Ectodermal cell (in vitro differentiated cells): ENCODE measurements around the gene NFS1.
"Not testable (repeated sequence)": the region's sequence is repeated elsewhere in the genome, so short reads cannot be mapped to it uniquely, and the experiment has no call there.

Experiments
- H3K27ac ChIP-seq: 2 replicates; pipeline ENCODE4 v1.7.0; 2013; ENCODE audit warnings: mild to moderate bottlenecking, low read depth, low read length; ENCODE audit not compliant: insufficient read depth, poor library complexity, severe bottlenecking
- H3K27me3 ChIP-seq: 2 replicates; pipeline ENCODE4 v1.7.0; 2013; ENCODE audit warnings: mild to moderate bottlenecking, low read length; ENCODE audit not compliant: insufficient read depth, control insufficient read depth, poor library complexity, severe bottlenecking
- H3K36me3 ChIP-seq: one replicate; pipeline ENCODE4 v1.7.0; 2013; ENCODE audit warnings: low read length; ENCODE audit not compliant: control insufficient read depth, insufficient read depth
- H3K4me1 ChIP-seq: one replicate; pipeline ENCODE4 v1.7.0; 2013; ENCODE audit warnings: low read length; ENCODE audit not compliant: control insufficient read depth, insufficient read depth
- H3K4me3 ChIP-seq: 2 replicates; pipeline ENCODE4 v1.7.0; 2013; ENCODE audit warnings: low read depth, low read length, control low read depth; ENCODE audit not compliant: insufficient read depth
- H3K9me3 ChIP-seq: 2 replicates; pipeline ENCODE4 v1.7.0; 2013; ENCODE audit warnings: mild to moderate bottlenecking, low read length, moderate library complexity; ENCODE audit not compliant: control insufficient read depth
- WGBS, 2 experiments: methylation state at CpG; one replicate each; pipeline ENCODE4 v1.1.7; 2013; ENCODE audit warnings: missing lambda C conversion rate in 2 of 2; 5-methylcytosine and 5-hydroxymethylcytosine counted together

Gene NFS1

DNA sequence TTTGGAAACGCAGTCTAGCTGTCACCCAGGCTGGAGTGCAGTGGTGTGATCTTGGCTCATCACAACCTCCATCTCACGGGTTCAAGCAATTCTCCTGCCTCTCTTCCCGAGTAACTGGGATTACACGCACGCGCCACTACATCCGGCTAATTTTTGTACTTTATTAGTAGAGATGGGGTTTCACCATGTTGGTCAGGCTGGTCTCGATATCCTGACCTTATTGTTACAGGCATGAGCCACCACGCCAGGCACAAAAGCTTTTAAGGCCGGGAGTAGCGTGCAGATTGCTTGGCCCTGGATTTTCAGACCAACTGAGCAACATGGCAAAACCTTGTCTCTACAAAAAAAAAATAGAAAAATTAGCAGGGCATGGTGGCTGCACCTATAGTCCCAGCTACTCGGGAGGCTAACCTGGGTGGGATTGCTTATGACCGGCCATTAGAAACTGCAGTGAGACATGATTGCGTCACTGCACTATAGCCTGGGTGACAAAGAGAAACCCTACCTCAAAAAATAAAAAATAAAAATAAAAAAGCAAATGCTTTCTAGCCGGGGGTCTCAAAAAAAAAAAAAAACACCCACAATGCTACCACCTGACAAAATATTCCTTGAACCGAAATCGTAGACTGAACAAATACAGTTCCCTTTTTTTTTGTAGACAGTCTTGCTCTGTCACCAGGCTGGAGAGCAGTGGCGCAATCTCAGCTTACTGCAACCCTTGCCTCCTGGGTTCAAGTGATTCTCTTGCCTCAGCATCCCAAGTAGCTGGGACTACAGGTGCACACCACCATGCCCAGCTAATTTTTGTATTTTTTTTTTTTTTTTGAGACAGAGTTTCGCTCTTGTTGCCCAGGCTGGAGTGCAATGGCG is 27.9 kb upstream of the NFS1 start:
- no peak overlapping the region for H3K27ac ChIP-seq
- peaks cover 66% of the 10 kb centered on the region for H3K36me3 ChIP-seq
- no peak overlapping the region for H3K4me3 ChIP-seq
- 94% methylated on average over 20 of the region's 20 CpGs for WGBS, 2 experiments
- no peaks in the 10 kb centered on the region for H3K9me3 ChIP-seq
- H3K4me1 ChIP-seq = no peaks in the 10 kb centered on the region
- no peaks in the 10 kb centered on the region for H3K27me3 ChIP-seq

DNA sequence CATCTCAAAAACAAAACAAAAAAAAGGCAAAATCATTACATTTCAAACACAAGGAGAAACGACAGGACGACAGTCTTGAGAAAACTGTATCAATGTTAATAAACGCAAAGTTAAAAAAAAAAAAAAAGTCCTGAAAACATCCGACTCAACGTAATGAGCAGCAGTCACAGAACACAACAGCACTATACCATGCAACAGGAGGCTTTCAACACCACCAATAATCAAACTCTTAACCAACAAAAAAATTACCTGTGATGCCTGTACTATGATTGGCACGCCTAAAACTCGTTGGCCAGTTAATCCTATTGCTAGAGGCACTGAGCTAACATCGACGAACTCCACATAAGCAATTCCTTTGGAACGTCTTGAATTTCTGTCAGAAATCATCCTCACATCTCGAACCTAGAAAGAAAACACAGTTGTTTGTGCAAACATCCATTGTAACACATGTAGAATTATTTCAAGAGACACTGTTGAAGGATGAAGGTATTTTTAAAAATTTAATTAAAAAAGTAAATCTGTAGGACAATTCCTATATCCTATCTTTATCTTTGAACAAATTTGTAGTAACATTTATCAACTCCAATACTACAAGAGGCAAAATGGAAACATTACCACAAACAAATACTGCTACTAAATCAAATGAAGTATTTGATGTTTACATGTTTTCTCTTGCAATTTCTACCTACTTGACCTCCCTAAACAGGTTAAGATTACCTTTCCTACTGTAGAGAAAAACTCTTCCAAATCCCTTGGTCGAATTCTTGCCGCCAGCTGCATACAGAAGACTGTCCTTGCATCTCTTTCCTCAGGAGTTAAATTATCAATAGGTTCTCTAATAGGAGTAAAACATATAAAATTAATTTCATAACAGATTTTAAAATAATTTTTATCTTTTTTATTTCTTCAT is 25.4 kb upstream of the NFS1 start:
- H3K9me3 ChIP-seq = no peaks in the 10 kb centered on the region
- H3K27ac ChIP-seq = no peak overlapping the region
- peaks cover 75% of the 10 kb centered on the region for H3K36me3 ChIP-seq
- no peaks in the 10 kb centered on the region for H3K4me1 ChIP-seq
- no peak overlapping the region for H3K4me3 ChIP-seq
- WGBS, 2 experiments = 94 to 96% methylated on average over 12 to 13 of the region's 13 CpGs
- H3K27me3 ChIP-seq = no peaks in the 10 kb centered on the region

DNA sequence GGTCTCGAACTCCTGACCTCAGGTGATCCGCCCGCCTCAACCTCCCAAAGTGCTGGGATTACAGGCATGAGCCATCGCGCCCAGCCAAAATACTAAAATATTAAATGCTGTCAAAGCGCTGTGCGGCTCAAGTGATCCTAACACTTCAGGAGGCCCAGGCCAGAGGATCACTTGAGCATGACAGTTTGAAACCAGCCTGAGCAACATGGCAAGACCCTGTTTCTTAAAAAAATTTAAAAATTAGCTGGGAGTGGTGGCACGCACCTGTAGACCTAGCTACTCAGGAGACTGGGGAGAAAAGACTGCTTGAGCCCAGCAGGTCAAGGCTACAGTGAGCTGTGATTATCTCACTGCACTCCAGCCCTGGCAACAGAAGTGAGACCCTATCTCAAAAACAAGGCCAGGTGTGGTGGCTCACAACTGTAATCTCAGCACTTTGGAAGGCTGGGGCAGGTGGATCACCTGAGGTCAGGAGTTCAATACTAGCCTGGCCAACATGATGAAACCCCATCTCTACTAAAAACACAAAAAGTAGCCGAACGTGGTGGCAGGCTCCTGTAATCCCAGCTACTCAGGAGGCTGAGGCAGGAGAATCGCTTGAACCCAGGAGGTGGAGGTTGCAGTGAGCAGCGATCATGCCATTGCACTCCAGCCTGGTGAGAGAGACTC is 24.6 kb upstream of the NFS1 start:
- H3K9me3 ChIP-seq, H3K27me3 ChIP-seq, H3K4me3 ChIP-seq, H3K4me1 ChIP-seq, H3K27ac ChIP-seq: not testable (repeated sequence)
- 94 to 95% methylated on average over 12 of the region's 12 CpGs for WGBS, 2 experiments
- H3K36me3 ChIP-seq = peaks cover 77% of the 10 kb centered on the region

DNA sequence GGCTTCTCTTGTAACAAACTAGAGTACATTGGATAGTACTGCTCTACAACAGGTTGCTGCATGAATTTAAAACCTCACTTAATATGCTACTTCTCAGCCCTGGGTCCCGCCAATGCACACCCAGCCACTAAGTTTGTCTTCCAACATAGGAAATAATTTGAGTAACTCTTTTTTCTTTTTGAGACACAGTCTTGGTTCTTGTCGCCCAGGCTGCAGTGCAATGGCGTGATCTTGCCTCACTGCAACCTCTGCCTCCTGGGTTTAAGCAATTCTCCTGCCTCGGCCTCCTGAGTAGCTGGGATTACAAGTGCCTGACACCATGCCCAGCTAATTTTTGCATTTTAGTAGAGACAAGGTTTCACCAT is 24.1 kb upstream of the NFS1 start:
- H3K4me3 ChIP-seq, H3K9me3 ChIP-seq, H3K27ac ChIP-seq, H3K4me1 ChIP-seq, H3K27me3 ChIP-seq: not testable (repeated sequence)
- WGBS, 2 experiments = 94 to 97% methylated on average over 4 of the region's 4 CpGs
- peaks cover 76% of the 10 kb centered on the region for H3K36me3 ChIP-seq

DNA sequence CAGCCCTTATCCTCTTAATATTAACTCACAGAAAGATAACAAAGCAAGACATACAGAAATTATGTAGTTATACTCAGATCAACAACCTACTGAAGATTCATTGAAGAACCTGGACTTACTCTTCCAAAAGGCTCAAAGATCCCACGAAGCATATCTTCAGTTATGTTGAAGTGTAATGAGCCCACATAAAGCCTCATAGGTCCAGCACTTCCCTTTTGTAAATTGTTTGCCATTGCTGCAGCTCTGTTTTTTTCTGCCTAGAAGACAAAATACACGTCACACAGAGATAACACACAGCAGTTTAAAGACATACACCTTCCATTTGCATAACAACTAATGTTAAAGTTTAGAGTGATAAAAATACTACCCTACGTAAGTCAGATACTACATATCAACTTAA is 22.5 kb upstream of the NFS1 start:
- 93 to 100% methylated on average over 2 to 3 of the region's 3 CpGs for WGBS, 2 experiments

DNA sequence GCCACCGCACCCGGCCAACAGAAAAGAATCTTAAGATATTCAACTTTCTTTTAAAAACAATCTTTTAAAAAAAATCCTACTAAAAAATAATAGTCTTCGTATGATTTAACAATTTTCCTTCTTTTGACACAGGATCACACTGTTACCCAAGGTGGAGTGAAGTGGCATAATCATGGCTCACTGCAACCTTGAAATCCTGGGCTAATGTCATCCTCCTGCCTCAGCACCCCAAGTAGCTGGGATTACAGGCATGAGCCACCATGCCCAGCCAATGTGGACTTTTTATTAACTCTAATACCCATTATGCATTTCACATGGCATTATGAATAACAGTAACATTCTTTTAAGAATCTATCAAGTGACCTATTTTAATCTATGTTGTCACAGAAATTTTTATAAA is 22.1 kb upstream of the NFS1 start:
- Histone ChIP-seq H3K4me3 (no peak overlapping the region), H3K27ac (no peak overlapping the region), H3K4me1 (no peaks in the 10 kb centered on the region), H3K27me3 (no peaks in the 10 kb centered on the region), H3K36me3 (peaks cover 80% of the 10 kb centered on the region), H3K9me3 (no peaks in the 10 kb centered on the region)
- 94 to 98% methylated on average over 3 of the region's 3 CpGs for WGBS, 2 experiments

More for the DNA sequence above, 22.5 kb upstream of the NFS1 start:
- no peaks in the 10 kb centered on the region for H3K9me3 ChIP-seq
- H3K4me1 ChIP-seq = no peaks in the 10 kb centered on the region
- H3K36me3 ChIP-seq = peaks cover 80% of the 10 kb centered on the region
- no peak overlapping the region for H3K27ac ChIP-seq
- no peak overlapping the region for H3K4me3 ChIP-seq
- no peaks in the 10 kb centered on the region for H3K27me3 ChIP-seq

DNA sequence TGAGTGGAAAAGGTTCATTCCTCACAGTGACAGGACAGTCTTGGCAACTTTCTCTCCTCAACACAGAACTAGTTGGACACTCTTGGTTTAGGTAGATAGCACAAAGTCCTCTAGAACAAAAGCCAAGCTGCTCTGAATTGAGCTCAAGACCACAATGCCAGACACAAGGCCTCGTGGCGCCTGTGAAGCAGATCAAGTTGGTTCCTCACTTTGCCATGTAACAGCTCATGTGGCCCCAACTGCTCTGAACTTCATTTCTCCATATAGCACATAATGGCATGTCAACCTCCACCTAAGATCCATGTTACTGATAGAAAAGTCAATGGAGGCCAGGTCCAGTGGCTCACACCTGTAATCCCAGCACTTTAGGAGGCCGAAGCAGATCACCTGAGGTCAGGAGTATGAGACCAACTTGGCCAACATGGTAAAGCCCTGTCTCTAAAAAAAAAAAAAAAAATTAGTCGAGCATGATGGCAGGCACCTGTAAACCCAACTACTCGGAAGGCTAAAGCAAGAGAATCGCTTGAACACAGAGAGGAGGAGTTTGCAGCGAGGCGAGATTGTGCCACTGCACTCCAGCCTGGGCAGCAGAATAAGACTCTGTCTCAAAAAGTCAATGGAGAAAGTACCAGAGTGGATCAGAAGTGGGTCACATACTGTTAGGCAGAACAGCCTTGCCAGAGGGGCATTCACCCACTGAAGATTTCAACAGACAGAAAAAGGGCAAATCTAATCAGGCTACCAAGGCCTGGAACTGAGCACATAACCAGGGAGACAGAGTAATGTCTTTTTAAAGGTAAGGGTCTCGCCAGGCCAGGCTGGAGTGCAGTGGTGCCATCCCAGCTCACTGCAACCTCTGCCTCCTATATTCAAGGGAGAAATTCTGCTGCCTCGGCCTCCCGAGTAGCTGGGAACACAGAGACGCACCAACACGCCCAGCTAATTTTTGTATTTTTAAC is 21.3 kb upstream of the NFS1 start:
- Histone ChIP-seq H3K27ac (no peak overlapping the region), H3K4me1 (no peaks in the 10 kb centered on the region), H3K36me3 (peaks cover 83% of the 10 kb centered on the region), H3K9me3 (no peaks in the 10 kb centered on the region), H3K27me3 (no peaks in the 10 kb centered on the region), H3K4me3 (no peak overlapping the region)
- WGBS, 2 experiments = 93% methylated on average over 13 of the region's 13 CpGs

DNA sequence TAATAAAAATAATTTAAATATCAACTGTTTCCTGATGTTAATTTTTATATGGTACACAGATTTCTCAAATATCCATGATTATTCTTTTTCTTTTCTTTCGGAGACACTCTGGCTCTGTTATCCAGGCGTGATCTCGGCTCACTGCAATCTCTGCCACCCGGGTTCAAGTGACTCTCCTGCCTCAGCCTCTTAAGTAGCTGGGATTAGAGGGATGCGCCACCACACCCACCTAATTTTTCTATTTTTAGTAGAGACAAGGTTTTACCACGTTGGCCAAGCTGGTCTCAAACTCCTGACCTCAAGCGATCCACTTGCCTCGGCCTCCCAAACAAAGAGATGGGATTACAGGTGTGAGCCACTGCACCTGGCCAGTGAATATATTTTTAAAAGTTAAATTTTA is 20.6 kb upstream of the NFS1 start:
- 82% methylated on average over 8 of the region's 8 CpGs for WGBS, 2 experiments
- no peak overlapping the region for H3K4me3 ChIP-seq
- no peak overlapping the region for H3K27ac ChIP-seq
- H3K9me3 ChIP-seq = no peaks in the 10 kb centered on the region
- H3K27me3 ChIP-seq = no peaks in the 10 kb centered on the region
- peaks cover 84% of the 10 kb centered on the region for H3K36me3 ChIP-seq
- H3K4me1 ChIP-seq = no peaks in the 10 kb centered on the region

DNA sequence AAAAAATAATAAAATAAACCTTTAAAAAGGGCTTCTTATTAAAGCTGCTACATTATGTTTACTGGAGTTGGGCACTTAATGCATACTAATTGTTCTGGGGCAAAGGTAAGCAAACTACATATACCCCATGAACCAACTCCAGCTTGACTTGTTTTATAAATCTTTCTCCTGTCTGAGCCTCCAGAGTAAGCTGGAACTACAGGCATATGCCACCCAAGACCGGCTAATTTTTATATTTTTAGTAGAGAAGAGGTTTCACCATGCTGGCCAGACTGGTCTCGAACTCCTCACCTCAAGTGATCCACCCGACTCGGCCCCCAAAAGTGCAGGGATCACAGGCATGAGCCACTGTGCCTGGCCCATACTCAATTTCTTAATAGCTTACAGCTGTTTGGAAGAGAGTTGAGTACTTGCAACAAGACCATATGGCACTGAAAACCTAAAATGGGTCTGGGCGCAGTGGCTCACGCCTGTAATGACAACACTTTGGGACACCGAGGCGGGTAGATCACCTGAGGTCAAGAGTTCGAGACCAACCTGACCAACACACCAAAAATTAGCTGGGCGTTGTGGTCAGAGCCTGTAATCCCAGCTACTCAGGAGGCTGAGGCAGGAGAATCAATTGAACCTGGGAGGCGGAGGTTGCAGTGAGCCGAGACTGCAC is 20.0 kb upstream of the NFS1 start:
- Histone ChIP-seq H3K27me3 (no peaks in the 10 kb centered on the region), H3K27ac (no peak overlapping the region), H3K9me3 (no peaks in the 10 kb centered on the region), H3K4me1 (no peaks in the 10 kb centered on the region), H3K36me3 (peaks cover 79% of the 10 kb centered on the region), H3K4me3 (no peak overlapping the region)
- WGBS, 2 experiments = 96 to 97% methylated on average over 12 of the region's 12 CpGs
